Neural cell (in vitro differentiated cells): ENCODE results near the gene PDHX. TPM values are rescaled to one million over a fixed set of nuclear protein-coding genes. Genes with fewer than 3 reads are reported as not detected.

Source experiments
- H2AFZ ChIP-seq: fragments of 200-600, 300-800 bp; sonication (generic), shearing (Covaris generic); 2 replicates; pipeline ENCODE4 v1.6.0; 2014; ENCODE audit warnings: low read depth, mild to moderate bottlenecking, antibody characterized with exemption, low read length, moderate library complexity
- H3F3A ChIP-seq: fragments of 200-600 bp; shearing (Covaris generic); 2 replicates; pipeline ENCODE4 v1.6.1; 2016; ENCODE audit warnings: mild to moderate bottlenecking, moderate library complexity, mixed read lengths, antibody characterized with exemption, low read length; ENCODE audit not compliant: insufficient read depth, poor library complexity, severe bottlenecking
- H3K27ac ChIP-seq: fragments of 200-600, 300-800 bp; sonication (generic), shearing (Covaris generic); 2 replicates; pipeline ENCODE4 v1.5.1; 2014; ENCODE audit warnings: mild to moderate bottlenecking, low read length, moderate library complexity
- H3K27me3 ChIP-seq: fragments of 300-800, 200-600 bp; sonication (generic), shearing (Covaris generic); 2 replicates; pipeline ENCODE4 v1.6.0; 2014; ENCODE audit warnings: mild to moderate bottlenecking, low read depth, low read length, moderate library complexity; ENCODE audit not compliant: insufficient read depth
- H3K36me3 ChIP-seq: fragments of 300-800, 200-600 bp; sonication (generic), shearing (Covaris generic); 2 replicates; pipeline ENCODE4 v1.5.1; 2014; ENCODE audit warnings: mild to moderate bottlenecking, antibody characterized with exemption, low read length, moderate library complexity; ENCODE audit not compliant: insufficient read depth
- H3K4me2 ChIP-seq: fragments of 300-800, 200-600 bp; sonication (generic), shearing (Covaris generic); 2 replicates; pipeline ENCODE4 v1.6.0; 2014; ENCODE audit warnings: mild to moderate bottlenecking, low read length
- H3K4me3 ChIP-seq: fragments of 300-800, 200-600 bp; sonication (generic), shearing (Covaris generic); 2 replicates; pipeline ENCODE4 v1.5.1; 2014; ENCODE audit warnings: mild to moderate bottlenecking, low read length, moderate library complexity
- H3K79me2 ChIP-seq: fragments of 200-600 bp; shearing (Covaris generic); replicated peaks from 2 replicates; pipeline ENCODE4 v1.6.0; 2014; ENCODE audit warnings: mild to moderate bottlenecking, low read length, moderate library complexity; ENCODE audit not compliant: insufficient read depth
- H3K9ac ChIP-seq: fragments of 300-800, 200-600 bp; sonication (generic), shearing (Covaris generic); 2 replicates; pipeline ENCODE4 v1.6.1; 2016; ENCODE audit warnings: mild to moderate bottlenecking, low read length, mixed read lengths
- H3K9me2 ChIP-seq: fragments of 200-600 bp; shearing (Covaris generic); 2 replicates; pipeline ENCODE4 v1.6.1; 2016; ENCODE audit warnings: mild to moderate bottlenecking, low read length, mixed read lengths; ENCODE audit not compliant: insufficient read depth
- H3K9me3 ChIP-seq: fragments of 200-600, 300-800 bp; sonication (generic), shearing (Covaris generic); 2 replicates; pipeline ENCODE4 v1.6.1; 2016; ENCODE audit warnings: mild to moderate bottlenecking, mixed run types, low read length, moderate library complexity, mixed read lengths
- H4K20me1 ChIP-seq: fragments of 200-600 bp; shearing (Covaris generic); 2 replicates; pipeline ENCODE4 v1.6.1; 2016; ENCODE audit warnings: mild to moderate bottlenecking, mixed run types; ENCODE audit not compliant: insufficient read depth
- EP300 ChIP-seq: fragments of 450-650 bp; conservative IDR thresholded peaks from 2 replicates; pipeline ENCODE4 v1.6.1; 2014; ENCODE audit warnings: antibody characterized with exemption, mild to moderate bottlenecking, moderate library complexity; ENCODE audit not compliant: poor library complexity, severe bottlenecking
- EZH2 ChIP-seq: fragments of 200-600, 300-800 bp; shearing (Covaris generic), sonication (generic); IDR thresholded peaks from 2 replicates; pipeline ENCODE4 v1.6.1; 2014; ENCODE audit warnings: antibody characterized with exemption, low read length, borderline replicate concordance, mild to moderate bottlenecking; ENCODE audit not compliant: insufficient read depth, poor library complexity, severe bottlenecking
- MXI1 ChIP-seq: fragments of 450-650 bp; conservative IDR thresholded peaks from 2 replicates; pipeline ENCODE4 v1.6.1; 2014; ENCODE audit warnings: antibody characterized with exemption, mild to moderate bottlenecking; ENCODE audit not compliant: poor library complexity, severe bottlenecking
- POLR2AphosphoS5 ChIP-seq: IDR thresholded peaks from 2 replicates; pipeline ENCODE4 v1.6.1; 2012
- RAD21 ChIP-seq: fragments of 450-650 bp; conservative IDR thresholded peaks from 2 replicates; pipeline ENCODE4 v1.6.1; 2014; ENCODE audit warnings: antibody characterized with exemption, mild to moderate bottlenecking, moderate library complexity
- REST ChIP-seq: IDR thresholded peaks from 2 replicates; pipeline ENCODE4 v1.6.1; 2012; ENCODE audit warnings: borderline replicate concordance
- SMC3 ChIP-seq: fragments of 450-650 bp; conservative IDR thresholded peaks from 2 replicates; pipeline ENCODE4 v1.6.1; 2014; ENCODE audit warnings: antibody characterized with exemption, mild to moderate bottlenecking, moderate library complexity; ENCODE audit not compliant: poor library complexity
- TAF1 ChIP-seq: IDR thresholded peaks from 2 replicates; pipeline ENCODE4 v1.6.1; 2012; ENCODE audit warnings: low read depth
- polyA plus RNA-seq: library from polyadenylated mRNA; depleted of rRNA; stranded (reverse); fragments of >200 nt; gene quantifications from 2 replicates; pipeline ENCODE4 v1.2.3, GENCODE V29; 2014
- TF ChIP-seq, protein P1 (sequence below): fragments of 450-650 bp; IDR thresholded peaks from 2 replicates; pipeline ENCODE4 v1.5.1; 2014; ENCODE audit warnings: antibody characterized with exemption, mild to moderate bottlenecking, moderate library complexity; ENCODE audit not compliant: poor library complexity, severe bottlenecking

Gene PDHX
- polyA plus RNA-seq, 1 donor from 2014 or later = 59.8 TPM

GRCh38 chr11:34959770-34960169 lies 43.4 kb downstream of the PDHX start:
- Histone ChIP-seq H3F3A (no peaks in the 10 kb centered on the region), H3K36me3 (no peaks in the 10 kb centered on the region), H3K9me3 (no peaks in the 10 kb centered on the region), H3K9me2 (no peaks in the 10 kb centered on the region), H2AFZ (no peak overlapping the region), H3K4me2 (no peak overlapping the region), H3K9ac (no peak overlapping the region), H3K27ac (no peak overlapping the region), H3K4me3 (no peak overlapping the region), H4K20me1 (no peaks in the 10 kb centered on the region), H3K27me3 (no peaks in the 10 kb centered on the region), H3K79me2 (no peaks in the 10 kb centered on the region)
- TF ChIP-seq SMC3 = no peak
- TF ChIP-seq EZH2 = no peak
- no peak for TF ChIP-seq EP300
- no peak for TF ChIP-seq TAF1
- TF ChIP-seq, protein P1, sequence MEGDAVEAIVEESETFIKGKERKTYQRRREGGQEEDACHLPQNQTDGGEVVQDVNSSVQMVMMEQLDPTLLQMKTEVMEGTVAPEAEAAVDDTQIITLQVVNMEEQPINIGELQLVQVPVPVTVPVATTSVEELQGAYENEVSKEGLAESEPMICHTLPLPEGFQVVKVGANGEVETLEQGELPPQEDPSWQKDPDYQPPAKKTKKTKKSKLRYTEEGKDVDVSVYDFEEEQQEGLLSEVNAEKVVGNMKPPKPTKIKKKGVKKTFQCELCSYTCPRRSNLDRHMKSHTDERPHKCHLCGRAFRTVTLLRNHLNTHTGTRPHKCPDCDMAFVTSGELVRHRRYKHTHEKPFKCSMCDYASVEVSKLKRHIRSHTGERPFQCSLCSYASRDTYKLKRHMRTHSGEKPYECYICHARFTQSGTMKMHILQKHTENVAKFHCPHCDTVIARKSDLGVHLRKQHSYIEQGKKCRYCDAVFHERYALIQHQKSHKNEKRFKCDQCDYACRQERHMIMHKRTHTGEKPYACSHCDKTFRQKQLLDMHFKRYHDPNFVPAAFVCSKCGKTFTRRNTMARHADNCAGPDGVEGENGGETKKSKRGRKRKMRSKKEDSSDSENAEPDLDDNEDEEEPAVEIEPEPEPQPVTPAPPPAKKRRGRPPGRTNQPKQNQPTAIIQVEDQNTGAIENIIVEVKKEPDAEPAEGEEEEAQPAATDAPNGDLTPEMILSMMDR = no peak
- no peak for TF ChIP-seq POLR2AphosphoS5
- TF ChIP-seq REST = no peak
- TF ChIP-seq MXI1 = no peak
- no peak for TF ChIP-seq RAD21

GRCh38 chr11:34960277-34960676 lies 43.9 kb downstream of the PDHX start:
- Histone ChIP-seq H3K4me3 (no peak overlapping the region), H3K9me2 (no peaks in the 10 kb centered on the region), H3F3A (no peaks in the 10 kb centered on the region), H3K79me2 (no peaks in the 10 kb centered on the region), H4K20me1 (no peaks in the 10 kb centered on the region), H3K36me3 (no peaks in the 10 kb centered on the region), H3K27ac (no peak overlapping the region), H3K9me3 (no peaks in the 10 kb centered on the region), H3K27me3 (no peaks in the 10 kb centered on the region), H2AFZ (no peak overlapping the region), H3K9ac (no peak overlapping the region), H3K4me2 (no peak overlapping the region)
- TF ChIP-seq MXI1 (no peak), TAF1 (no peak), REST (no peak), POLR2AphosphoS5 (no peak), EZH2 (no peak), SMC3 (no peak), RAD21 (no peak), EP300 (no peak)
- TF ChIP-seq, protein P1 = no peak
